BJ (cell line): ENCODE results near the gene ZER1. TPM values are rescaled to one million over a fixed set of nuclear protein-coding genes. Genes with fewer than 3 reads are reported as not detected.

Experiments
- CTCF ChIA-PET: fragments of 350-600 bp; formaldehyde crosslinking; extraction: SDS; loops from one replicate; lab custom pipeline; 2021; ENCODE audit warnings: antibody characterized with exemption, inconsistent platforms; lab: Yijun Ruan, JAX
- POLR2A ChIA-PET: fragments of 300-600 bp; sonication (Branson Sonifier 250); formaldehyde crosslinking; extraction: SDS; loops from one replicate; lab custom pipeline; 2021; ENCODE audit warnings: antibody characterized with exemption; lab: Charles Lee
- DNase-seq: peaks from one replicate; pipeline ENCODE4 v3.0.0-alpha.2; 2011; ENCODE audit warnings: low read depth
- H3K27me3 ChIP-seq: 2 replicates; pipeline ENCODE4 v1.6.0; 2011; ENCODE audit warnings: low read length; ENCODE audit not compliant: control insufficient read depth, insufficient read depth
- H3K36me3 ChIP-seq: 2 replicates; pipeline ENCODE4 v1.5.1; 2011; ENCODE audit warnings: low read length; ENCODE audit not compliant: control insufficient read depth, insufficient read depth
- H3K4me3 ChIP-seq: 2 replicates; pipeline ENCODE4 v1.5.1; 2011; ENCODE audit warnings: low read depth, mild to moderate bottlenecking, control low read depth, low read length
- CTCF ChIP-seq: IDR thresholded peaks from 2 replicates; pipeline ENCODE4 v1.5.1; 2011; ENCODE audit warnings: low read depth, mild to moderate bottlenecking, control low read depth, inconsistent platforms, low read length, moderate library complexity; ENCODE audit not compliant: insufficient read depth
- polyA plus RNA-seq: library from polyadenylated mRNA; depleted of rRNA; stranded (reverse); fragments of >200 nt; gene quantifications from 2 replicates; pipeline ENCODE4 v1.2.3, GENCODE V29; 2011

The ZER1 gene
- polyA plus RNA-seq, 1 experiment, result 64.5 TPM

GRCh38 chr9:128765499-128765898 lies 6.2 kb downstream of the ZER1 start:
- Histone ChIP-seq H3K27me3 (no peaks in the 10 kb centered on the region), H3K36me3 (peaks cover 5% of the 10 kb centered on the region), H3K4me3 (no peak overlapping the region)
- POLR2A ChIA-PET, result no interaction called here
- no peak for TF ChIP-seq CTCF
- DNase-seq, result no peak
- CTCF ChIA-PET, result no interaction called here

- POLR2A ChIA-PET, result interaction anchor here (0.7 kb wide), 1 partner anchor 317 kb away, joined by 4 read pairs; no protein-coding TSS in a partner anchor
- H3K36me3 ChIP-seq, result peaks cover 5% of the 10 kb centered on the region
- H3K27me3 ChIP-seq, result no peaks in the 10 kb centered on the region
- DNase-seq, result no peak
- H3K4me3 ChIP-seq, result no peak overlapping the region
- CTCF ChIA-PET, result no interaction called here
- no peak for TF ChIP-seq CTCF
These were observed 7.4 kb downstream of the ZER1 start for GRCh38 chr9:128764361-128764760.

GRCh38 chr9:128762671-128763449 lies 8.9 kb downstream of the ZER1 start:
- ChIA-PET POLR2A (no interaction called here), CTCF (interaction anchor here (1.2 kb wide), 1 partner anchor 28 kb away, joined by 3 read pairs; no protein-coding TSS in a partner anchor)
- DNase-seq, result no peak

GRCh38 chr9:128757602-128758001 lies 14.1 kb downstream of the ZER1 start:
- Histone ChIP-seq H3K36me3 (peaks cover 13% of the 10 kb centered on the region), H3K27me3 (no peaks in the 10 kb centered on the region), H3K4me3 (no peak overlapping the region)
- TF ChIP-seq CTCF, result no peak
- CTCF ChIA-PET, result interaction anchor here (0.6 kb wide), 1 partner anchor 15 kb away, joined by 5 read pairs; no protein-coding TSS in a partner anchor
- DNase-seq, result no peak
- POLR2A ChIA-PET, result interaction anchor here (0.6 kb wide), 1 partner anchor 16 kb away, joined by 9 read pairs; no protein-coding TSS in a partner anchor

More at GRCh38 chr9:128762671-128763449, 8.9 kb downstream of the ZER1 start:
- H3K27me3 ChIP-seq, result no peaks in the 10 kb centered on the region
- H3K36me3 ChIP-seq, result peaks cover 4% of the 10 kb centered on the region; the same call in 1 of the 2 replicates
- no peak for TF ChIP-seq CTCF
- no peak overlapping the region for H3K4me3 ChIP-seq

GRCh38 chr9:128753627-128754026 lies 18.1 kb downstream of the ZER1 start:
- Histone ChIP-seq H3K4me3 (no peak overlapping the region), H3K36me3 (peaks cover 26% of the 10 kb centered on the region), H3K27me3 (no peaks in the 10 kb centered on the region)
- CTCF ChIA-PET, result interaction anchor here (0.7 kb wide), 1 partner anchor 8 kb away, joined by 3 read pairs; no protein-coding TSS in a partner anchor
- no peak for TF ChIP-seq CTCF
- DNase-seq, result no peak
- POLR2A ChIA-PET, result no interaction called here
